Dermis microvascular lymphatic vessel endothelial cell (primary cell): Measurements from ENCODE around the gene STYXL1. TPM values are rescaled to one million over a fixed set of nuclear protein-coding genes. Genes with fewer than 3 reads are reported as not detected.

Source experiments
- DNase-seq, 2 donors: peaks; one replicate each; pipeline versions ENCODE4 v3.0.0 to v3.0.0-alpha.2; 2010; ENCODE audit warnings: low read depth in 2 of 2
- total RNA-seq: library from RNA; depleted of rRNA; stranded (reverse); fragments of >200 nt; gene quantifications from 2 replicates; pipeline ENCODE4 v1.2.1, GENCODE V29; 2014

Gene STYXL1
- total RNA-seq, 1 donor from 2014 or later, result 20.4 TPM

DNA sequence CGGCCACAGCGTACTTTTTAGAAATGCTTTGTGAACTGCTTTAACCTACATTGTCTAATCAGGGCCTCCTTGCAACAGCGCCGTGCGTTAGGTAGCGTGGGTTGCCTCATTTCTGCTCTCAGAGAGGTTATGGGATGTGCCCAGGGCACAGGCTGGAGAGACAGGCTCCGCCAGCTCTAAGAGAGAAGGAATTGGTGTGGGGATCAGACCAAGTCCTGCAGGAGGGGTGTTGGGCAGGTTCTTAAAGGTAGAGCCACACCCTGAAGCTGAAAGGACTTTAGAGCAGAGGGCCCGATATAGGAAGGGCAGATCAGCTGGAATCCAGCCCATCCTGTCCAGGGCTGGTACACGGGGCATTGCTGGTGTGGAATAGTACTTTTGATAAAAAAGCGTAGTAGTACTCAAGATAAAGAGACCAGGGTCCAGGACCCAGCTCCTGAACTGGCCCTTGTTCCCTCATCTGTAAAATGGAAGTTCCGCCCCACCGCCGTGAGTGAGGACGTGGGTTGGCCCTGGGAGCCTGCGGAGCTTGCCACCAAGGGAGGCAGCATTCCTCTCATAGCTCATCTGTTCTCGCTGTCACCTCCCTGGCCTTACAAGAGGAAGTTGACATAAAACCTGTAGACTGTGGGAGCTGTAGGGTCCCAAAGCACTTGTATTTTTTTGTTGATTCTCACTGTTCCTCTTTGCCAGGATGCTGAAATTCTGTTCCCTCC, 90.6 kb downstream of the STYXL1 start:
- peak in 1 of 2 donors; percentile 26 for DNase-seq

- no peak for DNase-seq
These were observed 92.4 kb downstream of the STYXL1 start for GRCh38 chr7:75955331-75955955.

DNA sequence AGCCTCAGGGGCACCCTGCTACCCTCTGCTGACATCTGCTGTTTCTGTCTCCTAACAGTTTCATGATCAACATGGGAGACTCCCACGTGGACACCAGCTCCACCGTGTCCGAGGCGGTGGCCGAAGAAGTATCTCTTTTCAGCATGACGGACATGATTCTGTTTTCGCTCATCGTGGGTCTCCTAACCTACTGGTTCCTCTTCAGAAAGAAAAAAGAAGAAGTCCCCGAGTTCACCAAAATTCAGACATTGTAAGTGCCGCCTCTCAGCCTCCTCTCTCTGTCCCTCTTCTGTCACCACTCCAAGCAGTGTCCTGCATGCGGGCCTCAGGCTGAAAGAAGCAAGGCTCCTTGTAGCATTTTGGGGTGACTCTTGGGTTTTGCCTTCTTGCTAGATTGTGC, 93.9 kb downstream of the STYXL1 start:
- no peak for DNase-seq

DNA sequence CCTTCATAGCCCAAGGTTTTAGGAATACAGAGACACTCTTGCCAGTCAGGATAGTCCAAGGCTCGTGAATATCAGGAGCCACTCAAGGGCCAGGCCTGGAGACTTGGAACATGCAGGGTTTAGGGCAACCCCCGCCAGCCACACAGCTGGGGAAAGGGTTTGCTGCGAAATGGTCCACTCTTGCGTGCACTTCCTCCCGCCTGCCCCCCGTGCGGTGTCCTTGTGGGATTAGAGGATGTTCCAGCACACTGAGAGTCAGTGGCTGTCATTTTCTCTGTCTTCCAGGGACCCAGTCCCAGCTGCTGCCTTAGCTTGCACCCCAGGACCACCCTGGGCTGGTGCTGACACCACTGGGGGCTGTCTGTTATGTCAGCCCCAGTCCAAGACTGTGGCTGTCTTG, 94.4 kb downstream of the STYXL1 start:
- no peak for DNase-seq

GRCh38 chr7:75951506-75951905, 96.3 kb downstream of the STYXL1 start:
- no peak for DNase-seq

- DNase-seq, result no peak
These were observed 97.6 kb downstream of the STYXL1 start for GRCh38 chr7:75950111-75950681.

DNA sequence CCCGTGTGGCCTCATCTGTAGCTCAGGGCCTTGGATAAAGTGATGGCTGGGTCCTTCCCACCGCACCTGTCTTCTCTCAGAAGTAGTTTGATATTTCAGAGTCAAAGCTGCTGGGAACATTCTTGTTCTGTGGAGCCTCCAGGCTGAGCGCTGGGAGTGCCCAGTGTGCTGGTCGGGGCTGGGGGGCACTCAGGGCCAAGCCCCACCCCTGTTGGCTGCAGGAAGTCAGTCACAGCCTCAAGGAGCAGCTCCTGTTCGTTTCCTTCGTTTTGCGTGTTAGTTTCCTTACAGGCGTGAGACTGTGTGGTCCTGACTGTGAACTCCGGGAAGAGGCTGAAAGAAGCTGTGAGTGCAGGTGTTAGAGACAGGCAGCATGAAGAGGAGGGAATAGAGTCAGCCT, 99.6 kb downstream of the STYXL1 start:
- DNase-seq, result no peak

Other genes starting within 250 kb of the STYXL1 start
- not detected in 2 replicates for gene CCL24, start 234.2 kb downstream of the STYXL1 start, total RNA-seq
- 11.9 and 19.0 TPM in 2 replicates for gene RHBDD2, start 169.0 kb downstream of the STYXL1 start, total RNA-seq
- 68.0 and 112 TPM in 2 replicates for gene POR, start 132.8 kb downstream of the STYXL1 start, total RNA-seq
- 34.3 and 85.8 TPM in 2 replicates for gene TMEM120A, start 53.4 kb downstream of the STYXL1 start, total RNA-seq
- 32.5 and 45.8 TPM in 2 replicates for gene MDH2, start 106 bp upstream of the STYXL1 start, total RNA-seq
- gene SRRM3, start 153.9 kb upstream of the STYXL1 start, total RNA-seq, result 1.3 and 3.3 TPM in 2 replicates